HG02943 (cell line): ENCODE measurements around the gene TTPAL.
"Not testable (repeated sequence)": the region's sequence is repeated elsewhere in the genome, so short reads cannot be mapped to it uniquely, and the experiment has no call there.

Source experiments
- ATAC-seq: cut with Tn5 transposase; IDR thresholded peaks from one replicate; pipeline ENCODE4 v1.9.1; 2021; ENCODE audit warnings: mild to moderate bottlenecking, low read depth, moderate library complexity; ENCODE audit not compliant: unreplicated experiment

The TTPAL gene

GRCh38 chr20:44467289-44467883 lies 8.3 kb upstream of the TTPAL start:
- no peak for ATAC-seq

DNA sequence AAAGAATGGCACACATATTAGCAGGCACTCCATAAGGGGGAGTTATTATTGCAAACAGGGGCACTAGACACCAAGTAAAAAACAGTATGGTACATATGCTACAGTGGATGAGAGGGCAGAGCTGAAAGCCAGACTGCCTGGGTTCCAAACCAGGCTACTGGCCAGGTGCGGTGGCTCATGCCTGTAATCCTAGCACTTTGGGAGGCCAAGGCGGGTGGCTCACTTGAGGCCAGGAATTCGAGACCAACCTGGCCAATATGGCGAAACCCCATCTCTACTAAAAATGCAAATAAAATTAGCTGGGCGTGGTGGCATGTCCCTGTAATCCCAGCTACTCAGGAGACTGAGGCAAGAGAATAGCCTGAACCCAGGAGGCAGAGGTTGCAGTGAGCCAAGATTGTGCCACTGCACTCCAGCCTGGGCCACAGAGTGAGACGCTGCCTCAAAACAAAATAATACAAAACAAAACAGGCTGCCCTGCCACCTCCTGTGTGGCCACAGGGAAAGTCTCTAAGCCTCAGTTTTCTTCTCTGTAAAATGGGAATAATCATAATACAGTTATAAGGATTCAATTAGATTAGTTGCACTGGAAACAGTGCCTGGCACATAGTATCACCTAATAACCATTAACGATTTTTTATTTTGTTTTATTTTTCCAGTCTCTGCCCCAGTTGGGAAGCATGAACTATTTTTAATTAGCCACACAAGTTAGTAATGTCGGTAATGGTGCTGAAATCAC lies 7.5 kb upstream of the TTPAL start:
- no peak for ATAC-seq

- no peak for ATAC-seq
These were observed 5.3 kb upstream of the TTPAL start for GRCh38 chr20:44470327-44470726.

- ATAC-seq = no peak
These were observed 4.2 kb upstream of the TTPAL start for GRCh38 chr20:44471481-44471882.

GRCh38 chr20:44472283-44472682 lies 3.4 kb upstream of the TTPAL start:
- ATAC-seq = not testable (repeated sequence)

- ATAC-seq = no peak
These were observed 341 bp upstream of the TTPAL start for GRCh38 chr20:44475372-44475693.

DNA sequence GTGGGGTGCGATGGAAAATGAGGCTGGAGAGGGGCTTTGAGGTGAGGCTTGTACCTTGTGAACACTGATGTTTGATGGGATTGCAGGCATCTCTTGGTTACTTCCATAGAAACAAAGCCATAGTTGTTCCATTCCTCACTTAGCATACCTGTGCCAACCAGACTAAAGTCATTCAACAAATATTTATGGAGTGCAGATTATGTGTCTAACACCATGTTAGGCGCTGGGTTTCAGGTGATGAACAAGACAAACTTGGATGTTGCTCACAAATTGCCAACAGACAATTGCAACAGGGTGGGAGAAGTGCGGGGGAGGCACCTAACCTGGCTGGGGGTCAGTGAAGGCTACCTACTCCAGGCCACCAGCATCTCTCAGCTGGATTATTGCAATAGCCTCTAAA lies 1.5 kb downstream of the TTPAL start:
- ATAC-seq = no peak

DNA sequence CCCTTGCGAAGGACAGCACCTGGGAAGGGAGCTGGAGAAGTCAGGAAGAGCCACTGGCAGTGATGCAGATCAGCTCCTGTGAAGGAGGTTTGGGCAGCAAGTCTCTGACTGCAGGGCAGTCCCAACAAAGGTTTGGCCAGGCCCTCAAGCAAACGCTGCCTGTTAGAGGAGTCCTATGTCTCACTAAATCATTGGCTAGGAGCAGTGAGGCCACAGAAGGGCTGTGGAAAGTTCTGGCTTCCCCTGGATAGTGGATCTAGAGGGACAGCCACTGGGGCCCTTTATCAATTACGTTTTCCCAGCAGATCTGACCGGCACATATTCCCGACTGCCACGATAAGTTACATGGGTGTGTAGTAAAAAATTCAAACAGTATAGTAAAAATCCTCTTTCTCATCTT lies 2.5 kb downstream of the TTPAL start:
- ATAC-seq = no peak

GRCh38 chr20:44479643-44480042 lies 4.0 kb downstream of the TTPAL start:
- ATAC-seq = no peak

GRCh38 chr20:44480097-44480496 lies 4.4 kb downstream of the TTPAL start:
- ATAC-seq = no peak

GRCh38 chr20:44481719-44482416 lies 6.2 kb downstream of the TTPAL start:
- no peak for ATAC-seq

GRCh38 chr20:44483112-44483511 lies 7.4 kb downstream of the TTPAL start:
- ATAC-seq = no peak

DNA sequence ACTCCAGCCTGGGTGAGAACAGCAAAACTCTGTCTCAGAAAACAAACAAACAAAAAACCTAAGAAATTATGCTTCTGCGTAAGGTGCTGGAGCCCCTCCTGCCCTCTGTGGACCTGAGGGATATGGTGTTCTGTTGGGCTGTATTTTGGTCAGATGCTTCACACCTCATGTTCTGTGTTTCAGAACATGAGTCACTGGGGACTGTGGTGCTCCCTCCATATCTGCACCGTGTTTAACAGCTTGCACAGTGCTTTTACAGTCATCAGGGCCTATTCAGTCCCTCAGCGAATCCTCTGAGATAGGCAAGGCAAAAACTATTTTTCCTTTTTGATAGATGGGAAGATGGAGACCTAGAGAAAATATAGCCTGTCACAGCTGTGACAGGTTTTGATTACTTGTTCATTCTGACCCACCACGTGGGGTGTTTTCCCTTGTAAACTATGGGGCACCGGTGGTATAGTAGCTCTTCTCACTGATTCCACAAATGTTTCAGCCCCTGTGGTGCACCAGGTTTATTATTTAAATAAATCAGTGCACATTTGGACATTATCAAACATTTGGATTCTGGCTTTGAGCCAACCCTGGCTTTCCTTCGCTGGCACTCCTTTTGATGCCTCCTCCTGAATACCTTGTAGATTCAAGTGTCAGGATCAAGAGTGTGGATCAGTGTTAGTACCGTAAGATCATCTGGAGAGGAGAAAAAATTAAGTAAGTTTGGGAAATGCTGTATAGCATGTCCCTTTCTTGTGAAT lies 9.6 kb downstream of the TTPAL start:
- no peak for ATAC-seq

- ATAC-seq = no peak
These were observed 10.1 kb downstream of the TTPAL start for GRCh38 chr20:44485830-44486198.

DNA sequence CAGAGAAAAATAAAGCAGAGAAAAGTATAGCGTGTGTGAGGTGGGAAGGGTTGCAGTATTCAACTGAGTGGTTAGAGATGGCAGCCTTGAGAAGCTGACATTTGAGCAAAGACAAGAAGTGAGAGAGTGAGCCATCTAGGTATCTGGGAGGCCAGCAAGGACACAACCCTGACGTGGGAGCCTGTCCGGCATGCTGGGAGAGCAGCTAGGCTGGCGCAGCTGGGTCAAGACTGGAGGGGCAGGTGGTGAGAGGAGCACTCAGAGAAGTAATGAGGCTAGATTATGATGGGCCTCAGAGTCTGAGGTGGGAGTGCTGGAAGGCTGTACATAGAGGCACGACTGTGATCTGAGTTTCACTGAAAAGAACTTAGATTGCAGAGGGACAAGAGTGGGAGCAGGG lies 12.9 kb downstream of the TTPAL start:
- no peak for ATAC-seq

GRCh38 chr20:44489223-44489622 lies 13.5 kb downstream of the TTPAL start:
- no peak for ATAC-seq

DNA sequence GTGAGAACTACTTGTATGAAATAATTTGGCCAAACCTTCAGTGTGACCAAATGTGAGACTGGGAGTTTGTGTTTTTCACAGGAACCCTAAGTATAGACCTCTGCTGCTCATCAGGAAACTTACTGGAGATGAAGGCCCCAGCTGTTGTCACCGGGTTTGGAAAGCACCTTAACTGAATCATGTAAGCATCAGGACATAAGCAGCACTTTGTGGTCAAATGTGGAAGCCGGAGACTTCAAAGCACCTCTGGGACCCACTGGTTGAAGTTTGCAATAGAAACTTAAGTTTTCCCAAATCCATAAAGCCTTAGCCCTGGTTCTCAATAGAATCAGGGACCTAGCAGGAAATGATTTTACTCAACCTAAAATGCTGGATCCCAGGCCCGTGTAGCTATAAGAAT lies 14.3 kb downstream of the TTPAL start:
- ATAC-seq = no peak

- no peak for ATAC-seq
These were observed 16.1 kb downstream of the TTPAL start for GRCh38 chr20:44491635-44492395.

DNA sequence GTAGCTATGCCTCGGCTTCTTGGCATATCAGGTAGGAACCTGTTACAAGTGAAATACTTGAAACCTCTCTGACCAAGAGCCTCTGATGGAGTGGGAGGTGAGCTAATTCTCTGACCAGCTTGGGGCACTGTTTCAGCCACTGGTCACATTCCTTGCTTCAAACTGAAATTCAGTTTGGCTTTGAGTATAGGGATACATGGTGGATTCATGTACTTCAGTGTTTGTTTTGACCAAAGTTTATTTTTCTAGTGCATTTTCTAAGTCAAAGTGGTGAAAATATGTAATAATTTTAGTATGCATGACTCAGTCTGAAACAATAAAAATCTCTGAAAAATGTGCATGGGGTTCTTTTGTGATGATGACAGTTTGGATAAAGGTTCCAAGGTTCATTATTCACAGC lies 18.6 kb downstream of the TTPAL start:
- no peak for ATAC-seq

- no peak for ATAC-seq
These were observed 19.0 kb downstream of the TTPAL start for GRCh38 chr20:44494681-44495080.

DNA sequence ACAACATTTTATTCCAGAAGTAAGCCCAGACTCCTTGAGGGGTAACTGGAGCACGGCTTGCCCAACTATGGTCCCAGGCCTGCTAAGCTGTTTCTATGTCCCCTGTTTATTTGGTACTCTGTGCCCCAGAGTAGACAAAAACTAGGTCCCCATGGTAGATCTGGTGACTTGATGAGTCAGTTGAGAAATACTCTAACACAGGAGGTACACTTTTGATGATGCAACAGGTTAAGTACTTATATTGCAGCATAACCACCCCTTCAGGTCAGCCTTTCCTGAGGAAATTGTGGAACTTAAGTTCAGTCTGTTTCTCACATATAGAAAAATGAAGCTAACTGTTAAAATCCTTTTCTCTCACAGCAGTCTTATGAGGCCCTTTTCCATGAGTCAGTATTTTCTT lies 19.6 kb downstream of the TTPAL start:
- ATAC-seq = no peak
